Trophoblast cell (in vitro differentiated cells and primary cell): ENCODE data around the gene PEX7.
A peak's percentile ranks its signal among the peaks of the same experiment; 100 is the strongest.
"Not testable (repeated sequence)": the region's sequence is repeated elsewhere in the genome, so short reads cannot be mapped to it uniquely, and the experiment has no call there.

Experiments used
- DNase-seq, 2 donors: peaks; one replicate each; pipeline ENCODE4 v3.0.0-alpha.2; 2016
- H2AFZ ChIP-seq: 2 replicates; pipeline ENCODE4 v1.6.1; 2013; ENCODE audit warnings: low read length, moderate library complexity, mild to moderate bottlenecking; ENCODE audit not compliant: insufficient read depth, poor library complexity
- H2AK5ac ChIP-seq: 2 replicates; pipeline ENCODE4 v1.6.1; 2013; ENCODE audit warnings: mild to moderate bottlenecking, low read length
- H2BK120ac ChIP-seq: 2 replicates; pipeline ENCODE4 v1.6.1; 2013; ENCODE audit warnings: low read length, mild to moderate bottlenecking, moderate library complexity; ENCODE audit not compliant: insufficient read depth, poor library complexity
- H2BK12ac ChIP-seq: 2 replicates; pipeline ENCODE4 v1.6.1; 2013; ENCODE audit warnings: mild to moderate bottlenecking, low read length, moderate library complexity
- H2BK5ac ChIP-seq: 2 replicates; pipeline ENCODE4 v1.6.1; 2013; ENCODE audit warnings: low read length, low read depth, moderate library complexity, mild to moderate bottlenecking; ENCODE audit not compliant: poor library complexity
- H3K14ac ChIP-seq: 2 replicates; pipeline ENCODE4 v1.6.1; 2013; ENCODE audit warnings: mild to moderate bottlenecking, low read length
- H3K18ac ChIP-seq: 2 replicates; pipeline ENCODE4 v1.6.1; 2013; ENCODE audit warnings: mild to moderate bottlenecking, low read length
- H3K23ac ChIP-seq: 2 replicates; pipeline ENCODE4 v1.6.1; 2013; ENCODE audit warnings: low read length
- H3K27ac ChIP-seq: 2 replicates; pipeline ENCODE4 v1.5.1; 2013; ENCODE audit warnings: low read depth, mild to moderate bottlenecking, inconsistent platforms, low read length, moderate library complexity
- H3K27me3 ChIP-seq: 2 replicates; pipeline ENCODE4 v1.6.1; 2013; ENCODE audit warnings: inconsistent platforms, mild to moderate bottlenecking, low read length, moderate library complexity; ENCODE audit not compliant: insufficient read depth
- H3K36me3 ChIP-seq, 2 experiments: 1 replicate in 1 of 2; 2 replicates in 1 of 2; pipeline ENCODE4 v1.6.1; 2013; ENCODE audit warnings: low read length in 2 of 2, mild to moderate bottlenecking in 2 of 2, moderate library complexity in 1 of 2; ENCODE audit not compliant: insufficient read depth in 2 of 2, control insufficient read depth in 1 of 2
- H3K4ac ChIP-seq: 2 replicates; pipeline ENCODE4 v1.6.1; 2013; ENCODE audit warnings: low read depth, mild to moderate bottlenecking, low read length, moderate library complexity
- H3K4me1 ChIP-seq, 2 experiments: 1 replicate in 1 of 2; 2 replicates in 1 of 2; pipeline ENCODE4 v1.6.1; 2013; ENCODE audit warnings: low read length in 2 of 2, mild to moderate bottlenecking in 2 of 2, moderate library complexity in 1 of 2; ENCODE audit not compliant: insufficient read depth in 2 of 2, control insufficient read depth in 1 of 2
- H3K4me2 ChIP-seq: 2 replicates; pipeline ENCODE4 v1.6.1; 2013; ENCODE audit warnings: inconsistent platforms, mild to moderate bottlenecking, low read length, moderate library complexity
- H3K4me3 ChIP-seq: 2 replicates; pipeline ENCODE4 v1.5.1; 2013; ENCODE audit warnings: mild to moderate bottlenecking, low read depth, low read length, inconsistent platforms
- H3K79me1 ChIP-seq: one replicate; pipeline ENCODE4 v1.6.1; 2013; ENCODE audit warnings: low read length
- H3K79me2 ChIP-seq: 2 replicates; pipeline ENCODE4 v1.6.1; 2013; ENCODE audit warnings: low read length, mild to moderate bottlenecking; ENCODE audit not compliant: control insufficient read depth, insufficient read depth, poor library complexity
- H3K9ac ChIP-seq: 2 replicates; pipeline ENCODE4 v1.6.1; 2013; ENCODE audit warnings: mild to moderate bottlenecking, low read length
- H3K9me3 ChIP-seq: 2 replicates; pipeline ENCODE4 v1.6.1; 2013; ENCODE audit warnings: low read depth, mild to moderate bottlenecking, control low read depth, inconsistent platforms, low read length; ENCODE audit not compliant: insufficient read depth
- H4K12ac ChIP-seq: 2 replicates; pipeline ENCODE4 v1.6.1; 2013; ENCODE audit warnings: low read depth, mild to moderate bottlenecking, low read length, moderate library complexity
- H4K8ac ChIP-seq: 2 replicates; pipeline ENCODE4 v1.6.1; 2013; ENCODE audit warnings: low read depth, mild to moderate bottlenecking, low read length, moderate library complexity
- H4K91ac ChIP-seq: one replicate; pipeline ENCODE4 v1.6.1; 2013; ENCODE audit warnings: low read depth, mild to moderate bottlenecking, low read length, moderate library complexity
- WGBS: extraction: QIAGEN DNeasy Blood & Tissue Kit; methylation state at CpG from one replicate; pipeline ENCODE4 v1.1.7; 2013; ENCODE audit warnings: missing lambda C conversion rate; ENCODE audit not compliant: insufficient read length, insufficient coverage; ENCODE audit errors: extremely low coverage; 5-methylcytosine and 5-hydroxymethylcytosine counted together

Gene PEX7

DNA sequence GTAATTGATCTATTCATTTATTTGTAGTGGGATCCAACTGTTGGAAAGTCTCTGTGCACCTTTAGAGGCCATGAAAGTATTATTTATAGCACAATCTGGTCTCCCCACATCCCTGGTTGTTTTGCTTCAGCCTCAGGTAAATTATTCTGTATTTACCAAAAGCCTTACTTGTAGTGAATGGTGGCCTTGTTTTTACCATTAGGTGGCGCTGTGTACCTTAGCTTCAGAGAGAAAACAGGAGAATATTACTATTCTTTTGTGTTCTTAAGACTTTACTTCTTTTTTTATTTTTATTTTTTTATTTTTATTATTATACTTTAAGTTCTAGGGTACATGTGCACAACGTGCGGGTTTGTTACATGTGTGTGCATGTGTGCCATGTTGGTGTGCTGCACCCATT is 23.7 kb downstream of the PEX7 start:
- Histone ChIP-seq H3K4me2 (no peak overlapping the region), H2BK12ac (no peak overlapping the region), H3K4me1 (no peaks in the 10 kb centered on the region), H2AFZ (no peak overlapping the region), H3K27me3 (no peaks in the 10 kb centered on the region), H3K14ac (no peak overlapping the region), H4K91ac (no peak overlapping the region), H2AK5ac (no peak overlapping the region), H3K79me1 (no peaks in the 10 kb centered on the region), H3K4ac (no peak overlapping the region), H4K12ac (no peak overlapping the region), H3K9ac (no peak overlapping the region), H3K27ac (no peak overlapping the region), H3K79me2 (no peaks in the 10 kb centered on the region), H3K9me3 (no peaks in the 10 kb centered on the region), H2BK120ac (no peak overlapping the region), H3K4me3 (no peak overlapping the region), H3K18ac (no peak overlapping the region), H4K8ac (no peak overlapping the region), H3K23ac (no peak overlapping the region), H2BK5ac (no peak overlapping the region), H3K36me3 (no peaks in the 10 kb centered on the region)
- no CpG with 5 or more reads among the region's 3 CpGs for WGBS
- peak; percentile 18 to 78 for DNase-seq

DNA sequence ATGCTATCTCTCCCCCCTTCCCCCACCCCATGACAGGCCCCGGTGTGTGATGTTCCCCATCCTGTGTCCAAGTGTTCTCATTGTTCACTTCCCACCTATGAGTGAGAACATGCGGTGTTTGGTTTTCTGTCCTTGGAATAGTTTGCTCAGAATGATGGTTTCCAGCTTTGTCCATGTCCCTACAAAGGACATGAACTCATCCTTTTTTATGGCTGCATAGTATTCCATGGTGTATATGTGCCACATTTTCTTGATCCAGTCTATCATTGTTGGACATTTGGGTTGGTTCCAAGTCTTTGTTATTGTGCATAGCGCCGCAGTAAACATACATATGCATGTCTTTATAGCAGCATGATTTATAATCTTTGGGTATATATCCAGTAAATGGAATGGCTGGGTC is 24.1 kb downstream of the PEX7 start:
- H3K79me2 ChIP-seq, H3K79me1 ChIP-seq, DNase-seq, H3K4me2 ChIP-seq, H3K18ac ChIP-seq, H2BK5ac ChIP-seq, H3K14ac ChIP-seq, H4K12ac ChIP-seq, H2AFZ ChIP-seq, H3K4me3 ChIP-seq, H3K23ac ChIP-seq, H2BK120ac ChIP-seq, H3K27ac ChIP-seq, H3K4ac ChIP-seq, H3K9me3 ChIP-seq, H2AK5ac ChIP-seq, H3K4me1 ChIP-seq, H3K27me3 ChIP-seq, H4K8ac ChIP-seq, H3K9ac ChIP-seq, H2BK12ac ChIP-seq, H4K91ac ChIP-seq, H3K36me3 ChIP-seq: not testable (repeated sequence)
- no CpG with 5 or more reads among the region's 4 CpGs for WGBS

DNA sequence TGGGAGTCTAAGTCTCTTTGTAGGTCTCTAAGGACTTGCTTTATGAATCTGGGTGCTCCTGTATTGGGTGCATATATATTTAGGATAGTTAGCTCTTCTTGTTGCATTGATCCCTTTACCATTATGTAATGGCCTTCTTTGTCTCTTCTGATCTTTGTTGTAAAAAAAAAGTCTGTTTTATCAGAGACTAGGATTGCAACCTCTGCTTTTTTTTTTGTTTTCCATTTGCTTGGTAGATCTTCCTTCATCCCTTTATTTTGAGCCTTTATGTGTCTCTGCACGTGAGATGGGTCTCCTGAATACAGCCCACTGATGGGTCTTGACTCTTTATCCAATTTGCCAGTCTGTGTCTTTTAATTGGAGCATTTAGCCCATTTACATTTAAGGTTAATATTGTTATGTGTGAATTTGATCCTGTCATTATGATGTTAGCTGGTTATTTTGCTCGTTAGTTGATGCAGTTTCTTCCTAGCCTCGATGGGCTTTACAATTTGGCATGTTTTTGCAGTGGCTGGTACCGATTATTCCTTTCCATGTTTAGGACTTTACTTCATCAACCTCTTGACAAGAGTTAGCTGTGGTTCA is 27.7 kb downstream of the PEX7 start:
- not testable (repeated sequence) for H3K14ac ChIP-seq, H3K18ac ChIP-seq, H3K4me3 ChIP-seq, H3K4me1 ChIP-seq, H3K9me3 ChIP-seq, H3K79me1 ChIP-seq, H3K27ac ChIP-seq, H4K8ac ChIP-seq, H4K12ac ChIP-seq, H3K9ac ChIP-seq, H2BK5ac ChIP-seq, H2BK120ac ChIP-seq, H2BK12ac ChIP-seq, H3K4me2 ChIP-seq, H2AFZ ChIP-seq, H3K4ac ChIP-seq, H3K23ac ChIP-seq, H4K91ac ChIP-seq, H3K79me2 ChIP-seq, H3K36me3 ChIP-seq, H2AK5ac ChIP-seq, H3K27me3 ChIP-seq
- no CpG with 5 or more reads among the region's 4 CpGs for WGBS
- peak in 1 of 2 donors; percentile 34 for DNase-seq

DNA sequence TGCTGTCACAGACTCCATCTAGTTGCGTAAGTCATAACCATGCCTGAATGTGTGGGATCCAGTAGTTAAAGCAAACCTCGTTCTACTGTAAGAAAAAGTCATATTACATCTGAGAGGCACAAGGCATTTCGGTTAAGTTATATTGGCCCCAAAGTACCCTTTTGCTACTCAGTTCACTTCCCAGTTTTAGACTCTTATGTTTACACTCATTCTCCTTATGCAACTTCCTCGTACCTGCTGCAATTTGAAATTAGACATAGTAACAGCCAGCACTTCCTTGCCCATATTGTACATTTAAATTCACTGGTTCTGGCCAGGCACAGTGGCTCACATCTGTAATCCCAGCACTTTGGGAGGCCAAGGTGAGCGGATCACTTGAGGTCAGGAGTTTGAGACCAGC is 37.0 kb downstream of the PEX7 start:
- H2BK120ac ChIP-seq: no peak overlapping the region
- no peak overlapping the region for H3K27ac ChIP-seq
- H3K4ac ChIP-seq: no peak overlapping the region
- no peak for DNase-seq
- H3K9me3 ChIP-seq: no peaks in the 10 kb centered on the region
- H2BK12ac ChIP-seq: no peak overlapping the region
- no peak overlapping the region for H2AFZ ChIP-seq
- no peaks in the 10 kb centered on the region for H3K4me1 ChIP-seq
- H3K23ac ChIP-seq: no peak overlapping the region
- no peak overlapping the region for H2BK5ac ChIP-seq
- no peak overlapping the region for H3K4me3 ChIP-seq
- no peak overlapping the region for H4K12ac ChIP-seq
- peaks cover 0 to 6% of the 10 kb centered on the region in 2 experiments for H3K36me3 ChIP-seq
- H3K79me1 ChIP-seq: no peaks in the 10 kb centered on the region
- H4K91ac ChIP-seq: no peak overlapping the region
- H2AK5ac ChIP-seq: no peak overlapping the region
- no peak overlapping the region for H4K8ac ChIP-seq
- H3K27me3 ChIP-seq: no peaks in the 10 kb centered on the region
- H3K14ac ChIP-seq: no peak overlapping the region
- no CpG with 5 or more reads among the region's 5 CpGs for WGBS
- H3K18ac ChIP-seq: no peak overlapping the region
- no peak overlapping the region for H3K4me2 ChIP-seq
- no peaks in the 10 kb centered on the region for H3K79me2 ChIP-seq
- no peak overlapping the region for H3K9ac ChIP-seq
